Umbilical cord (tissue), 2 donors: ENCODE data around the gene SMCO1. TPM values are rescaled to one million over a fixed set of nuclear protein-coding genes. Genes with fewer than 3 reads are reported as not detected.
"Not testable (repeated sequence)": the region's sequence is repeated elsewhere in the genome, so short reads cannot be mapped to it uniquely, and the experiment has no call there.

Experiments
- DNase-seq: peaks from one replicate; pipeline ENCODE4 v3.0.0-alpha.2; 2015; ENCODE audit warnings: low spot score
- total RNA-seq: library from RNA; depleted of rRNA; stranded (reverse); fragments of >200 nt; gene quantifications from one replicate; pipeline ENCODE4 v1.2.3, GENCODE V29; 2014; ENCODE audit warnings: low replicate concordance; ENCODE audit not compliant: insufficient read depth

Gene SMCO1
- total RNA-seq, 1 donor from 2014 or later: not detected

GRCh38 chr3:196493292-196493691, 21.9 kb downstream of the SMCO1 start:
- no peak for DNase-seq

GRCh38 chr3:196492080-196492479, 23.1 kb downstream of the SMCO1 start:
- no peak for DNase-seq

GRCh38 chr3:196489747-196490146, 25.4 kb downstream of the SMCO1 start:
- no peak for DNase-seq

- DNase-seq: no peak
Measured at GRCh38 chr3:196486263-196486662, 28.9 kb downstream of the SMCO1 start.

- DNase-seq: no peak
Measured at GRCh38 chr3:196477678-196478077, 37.5 kb downstream of the SMCO1 start.

- DNase-seq: no peak
Measured at GRCh38 chr3:196472286-196472685, 42.9 kb downstream of the SMCO1 start.

- no peak for DNase-seq
Measured at GRCh38 chr3:196471551-196471950, 43.6 kb downstream of the SMCO1 start.

GRCh38 chr3:196470182-196470581, 45.0 kb downstream of the SMCO1 start:
- DNase-seq: not testable (repeated sequence)

- DNase-seq: no peak
Measured at GRCh38 chr3:196463804-196464203, 51.3 kb downstream of the SMCO1 start.

- DNase-seq: no peak
Measured at GRCh38 chr3:196463478-196463756, 51.7 kb downstream of the SMCO1 start.

GRCh38 chr3:196462680-196463477, 52.3 kb downstream of the SMCO1 start:
- DNase-seq: not testable (repeated sequence)

GRCh38 chr3:196458063-196458462, 57.1 kb downstream of the SMCO1 start:
- no peak for DNase-seq

- not testable (repeated sequence) for DNase-seq
Measured at GRCh38 chr3:196457470-196457869, 57.7 kb downstream of the SMCO1 start.

Other genes with a start within 250 kb of the SMCO1 start
- 59.5 TPM for gene PCYT1A, start 227.6 kb downstream of the SMCO1 start, total RNA-seq
- 17.3 TPM for gene DYNLT2B, start 197.1 kb downstream of the SMCO1 start, total RNA-seq
- gene TM4SF19, start 177.0 kb downstream of the SMCO1 start, total RNA-seq: not detected
- gene UBXN7, start 82.9 kb downstream of the SMCO1 start, total RNA-seq: 18.8 TPM
- 20.2 TPM for gene RNF168, start 11.6 kb downstream of the SMCO1 start, total RNA-seq
- 10.1 TPM for gene WDR53, start 53.2 kb upstream of the SMCO1 start, total RNA-seq
- gene FBXO45, start 53.3 kb upstream of the SMCO1 start, total RNA-seq: 11.8 TPM
- 0.96 TPM for gene NRROS, start 124.3 kb upstream of the SMCO1 start, total RNA-seq
- 7.2 TPM for gene CEP19, start 196.9 kb upstream of the SMCO1 start, total RNA-seq
- gene PIGX, start 197.0 kb upstream of the SMCO1 start, total RNA-seq: 23.8 TPM
- 18.1 TPM for gene PAK2, start 224.5 kb upstream of the SMCO1 start, total RNA-seq